Fibroblast of villous mesenchyme (primary cell): ENCODE measurements around the gene ASTL. TPM values are rescaled to one million over a fixed set of nuclear protein-coding genes. Genes with fewer than 3 reads are reported as not detected.
A peak's percentile ranks its signal among the peaks of the same experiment; 100 is the strongest.

ENCODE experiments used
- DNase-seq: peaks from one replicate; pipeline ENCODE4 v3.0.0-alpha.2; 2010; ENCODE audit warnings: low read depth
- H3K4me3 ChIP-seq: 2 replicates; pipeline ENCODE4 v1.5.1; 2011; ENCODE audit warnings: low read depth, mild to moderate bottlenecking, low read length
- total RNA-seq: library from RNA; depleted of rRNA; stranded (reverse); fragments of >200 nt; gene quantifications from 2 replicates; pipeline ENCODE4 v1.2.3, GENCODE V29; 2012
- TF ChIP-seq, protein P1 (sequence below): IDR thresholded peaks from 2 replicates; pipeline ENCODE4 v1.5.1; 2012; ENCODE audit warnings: low read depth, mild to moderate bottlenecking, low read length; ENCODE audit not compliant: insufficient read depth

The ASTL gene
- total RNA-seq, 1 donor: not detected

DNA sequence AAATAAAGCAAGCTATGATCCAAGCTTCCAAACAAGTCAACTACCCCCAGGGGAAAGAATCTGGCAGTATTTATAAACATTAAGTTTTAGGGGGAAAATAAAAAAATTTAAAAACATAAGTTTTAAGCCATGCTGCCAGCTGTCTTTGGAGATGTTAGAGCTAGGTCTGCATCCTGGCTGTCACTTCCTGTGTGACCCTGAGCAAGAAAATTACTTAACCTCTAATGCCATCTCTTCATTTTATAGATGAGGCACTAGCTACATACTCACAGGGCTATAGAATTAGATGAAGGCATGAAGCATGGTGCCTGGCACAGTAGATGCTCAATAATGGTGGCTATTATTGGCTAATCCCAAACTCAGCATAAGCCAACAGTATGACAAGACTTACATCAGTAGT is 42.2 kb upstream of the ASTL start:
- no peak for DNase-seq
- TF ChIP-seq, protein P1, sequence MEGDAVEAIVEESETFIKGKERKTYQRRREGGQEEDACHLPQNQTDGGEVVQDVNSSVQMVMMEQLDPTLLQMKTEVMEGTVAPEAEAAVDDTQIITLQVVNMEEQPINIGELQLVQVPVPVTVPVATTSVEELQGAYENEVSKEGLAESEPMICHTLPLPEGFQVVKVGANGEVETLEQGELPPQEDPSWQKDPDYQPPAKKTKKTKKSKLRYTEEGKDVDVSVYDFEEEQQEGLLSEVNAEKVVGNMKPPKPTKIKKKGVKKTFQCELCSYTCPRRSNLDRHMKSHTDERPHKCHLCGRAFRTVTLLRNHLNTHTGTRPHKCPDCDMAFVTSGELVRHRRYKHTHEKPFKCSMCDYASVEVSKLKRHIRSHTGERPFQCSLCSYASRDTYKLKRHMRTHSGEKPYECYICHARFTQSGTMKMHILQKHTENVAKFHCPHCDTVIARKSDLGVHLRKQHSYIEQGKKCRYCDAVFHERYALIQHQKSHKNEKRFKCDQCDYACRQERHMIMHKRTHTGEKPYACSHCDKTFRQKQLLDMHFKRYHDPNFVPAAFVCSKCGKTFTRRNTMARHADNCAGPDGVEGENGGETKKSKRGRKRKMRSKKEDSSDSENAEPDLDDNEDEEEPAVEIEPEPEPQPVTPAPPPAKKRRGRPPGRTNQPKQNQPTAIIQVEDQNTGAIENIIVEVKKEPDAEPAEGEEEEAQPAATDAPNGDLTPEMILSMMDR: no peak
- no peak overlapping the region for H3K4me3 ChIP-seq

GRCh38 chr2:96180002-96180401 is 41.7 kb upstream of the ASTL start:
- no peak for DNase-seq
- TF ChIP-seq, protein P1: no peak
- no peak overlapping the region for H3K4me3 ChIP-seq

- DNase-seq: no peak
- H3K4me3 ChIP-seq: no peak overlapping the region
- TF ChIP-seq, protein P1: no peak
Observed at GRCh38 chr2:96176661-96177060, 38.4 kb upstream of the ASTL start.

GRCh38 chr2:96175951-96176350 is 37.6 kb upstream of the ASTL start:
- TF ChIP-seq, protein P1: no peak
- peak; percentile 23 for DNase-seq
- no peak overlapping the region for H3K4me3 ChIP-seq

GRCh38 chr2:96174251-96175144 is 36.2 kb upstream of the ASTL start:
- H3K4me3 ChIP-seq: no peak overlapping the region
- peak; percentile 57 for DNase-seq
- TF ChIP-seq, protein P1: peak; percentile 95

DNA sequence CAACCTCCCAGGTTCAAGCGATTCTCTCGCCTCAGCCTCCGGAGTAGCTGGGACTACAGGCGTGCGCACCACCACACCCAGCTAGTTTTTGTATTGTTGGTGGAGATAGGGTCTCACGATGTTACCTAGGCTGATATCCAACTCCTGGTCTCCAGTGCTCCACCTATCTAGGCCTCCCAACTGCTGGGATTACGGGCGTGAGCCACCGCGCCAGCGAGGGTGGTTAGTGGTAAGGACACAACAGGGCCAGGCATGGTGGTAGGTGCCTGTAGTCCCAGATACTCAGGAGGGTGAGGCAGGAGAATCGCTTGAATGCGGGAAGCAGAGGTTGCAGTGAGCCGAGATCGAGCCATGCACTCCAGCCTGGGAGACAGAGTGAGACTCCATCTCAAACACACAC is 33.5 kb upstream of the ASTL start:
- no peak for DNase-seq
- H3K4me3 ChIP-seq: no peak overlapping the region
- TF ChIP-seq, protein P1: no peak

- no peak for DNase-seq
- TF ChIP-seq, protein P1: no peak
- H3K4me3 ChIP-seq: no peak overlapping the region
Observed at GRCh38 chr2:96170626-96171025, 32.3 kb upstream of the ASTL start.
